K562 (cell line): ENCODE measurements around the gene ADD1. TPM values are rescaled to one million over a fixed set of nuclear protein-coding genes. Genes with fewer than 3 reads are reported as not detected.

Experiments
- ATAC-seq: fragments of 200-7000 bp; cut with Tn5 transposase; 3 replicates; pipeline ENCODE4 v1.9.1; 2020; ENCODE audit warnings: moderate library complexity
- BruUV-seq: library from RNA; stranded (reverse); fragments of 400-500 nt; replicated peaks from 2 replicates; lab custom pipeline; 2021; lab: Mats Ljungman, UMichigan
- CTCF ChIA-PET: fragments of 300-600 bp; formaldehyde crosslinking; extraction: SDS; loops from one replicate; lab custom pipeline; 2021; ENCODE audit warnings: low intra/inter-chr PET ratio; lab: Yijun Ruan, JAX
- POLR2A ChIA-PET: fragments of 300-600, 350-650 bp; sonication (Branson Sonifier 250); formaldehyde crosslinking; extraction: SDS; loops from one replicate; lab custom pipeline; 2021; ENCODE audit warnings: antibody characterized with exemption, inconsistent platforms; lab: Yijun Ruan, JAX
- DNase-seq, 4 experiments: peaks; one replicate each; pipeline versions ENCODE4 v3.0.0 to v3.0.0-alpha.2; 2011 to 2018; ENCODE audit warnings: low spot score in 3 of 4, mixed read lengths in 3 of 4; ENCODE audit errors: extremely low read depth in 1 of 4
- FAIRE-seq: peaks from 2 replicates; lab custom pipeline; 2011; peaks lifted over from hg19 to GRCh38; lab: Jason Lieb, UNC
- H2AFZ ChIP-seq: 2 replicates; pipeline ENCODE4 v1.6.0; 2011; ENCODE audit warnings: low read depth, low read length, control low read depth, inconsistent platforms
- H3K27ac ChIP-seq: fragments of 200-600 bp; 3 replicates; pipeline ENCODE4 v1.8.0; 2011; ENCODE audit warnings: low read depth, mild to moderate bottlenecking, control low read depth, inconsistent platforms, low read length, moderate library complexity, mixed read lengths; ENCODE audit errors: extremely low read depth
- H3K27me3 ChIP-seq, 2 experiments: fragments of 300-600 bp in 1 of 2; 2 replicates in 1 of 2; 3 replicates in 1 of 2; pipeline versions ENCODE4 v1.6.0 to v1.8.0; 2011; ENCODE audit warnings: inconsistent platforms in 2 of 2, low read length in 2 of 2, mild to moderate bottlenecking in 1 of 2, mixed read lengths in 1 of 2, moderate library complexity in 1 of 2; ENCODE audit not compliant: control insufficient read depth in 2 of 2, insufficient read depth in 2 of 2
- H3K36me3 ChIP-seq: fragments of 300-600 bp; 3 replicates; pipeline ENCODE4 v1.8.0; 2011; ENCODE audit warnings: mild to moderate bottlenecking, low read length, inconsistent platforms; ENCODE audit not compliant: control insufficient read depth, insufficient read depth
- H3K4me1 ChIP-seq, 2 experiments: fragments of 200-600 bp in 1 of 2; replicated peaks in 1 of 2; 2 replicates in 1 of 2; 3 replicates in 1 of 2; pipeline versions ENCODE4 v1.5.1 to v1.8.0; 2011; ENCODE audit warnings: inconsistent platforms in 2 of 2, low read length in 2 of 2, mild to moderate bottlenecking in 1 of 2, mixed read lengths in 1 of 2, moderate library complexity in 1 of 2; ENCODE audit not compliant: control insufficient read depth in 2 of 2, insufficient read depth in 2 of 2
- H3K4me2 ChIP-seq: 2 replicates; pipeline ENCODE4 v1.6.1; 2011; ENCODE audit warnings: low read length, control low read depth, inconsistent platforms, mixed read lengths; ENCODE audit not compliant: insufficient read depth
- H3K4me3 ChIP-seq: fragments of 200-600 bp; sonication (generic), shearing (Covaris generic); 2 replicates; pipeline ENCODE4 v1.5.1; 2016; ENCODE audit warnings: control low read depth, inconsistent platforms
- H3K79me2 ChIP-seq: fragments of 200-600 bp; 3 replicates; pipeline ENCODE4 v1.8.0; 2011; ENCODE audit warnings: low read length, inconsistent platforms; ENCODE audit not compliant: control insufficient read depth, insufficient read depth
- H3K9ac ChIP-seq, 2 experiments: 2 replicates each; pipeline versions ENCODE4 v1.6.0 to v1.6.1; 2011; ENCODE audit warnings: low read depth in 2 of 2, low read length in 2 of 2, control low read depth in 1 of 2, inconsistent platforms in 1 of 2, mild to moderate bottlenecking in 1 of 2, mixed read lengths in 1 of 2; ENCODE audit not compliant: insufficient read depth in 1 of 2
- H3K9me1 ChIP-seq: one replicate; pipeline ENCODE4 v1.6.0; 2011; ENCODE audit warnings: inconsistent platforms, mild to moderate bottlenecking, low read length, moderate library complexity; ENCODE audit not compliant: control insufficient read depth, insufficient read depth
- H3K9me3 ChIP-seq: replicated peaks from 2 replicates; pipeline ENCODE4 v1.5.1; 2011; ENCODE audit warnings: low read depth, low read length, inconsistent platforms; ENCODE audit not compliant: control insufficient read depth, insufficient read depth
- H4K20me1 ChIP-seq: replicated peaks from 2 replicates; pipeline ENCODE4 v1.6.1; 2011; ENCODE audit warnings: low read length, inconsistent platforms, mixed read lengths; ENCODE audit not compliant: control insufficient read depth, insufficient read depth
- JUN ChIP-seq, 2 experiments: sonication (generic) in 1 of 2; formaldehyde crosslinking in 1 of 2; IDR thresholded peaks; 2 replicates each; pipeline versions ENCODE4 v1.6.1 to v1.8.0; 2012 to 2022; ENCODE audit warnings: borderline replicate concordance in 2 of 2, mild to moderate bottlenecking in 2 of 2, improper control_type of control experiment in 1 of 2, low read depth in 1 of 2, low read length in 1 of 2, missing genetic modification reagents in 1 of 2
- KLF6 ChIP-seq: fragments of 250-450 bp; sonication (Bioruptor Pico); IDR thresholded peaks from 2 replicates; pipeline ENCODE4 v1.4.0; 2020; ENCODE audit warnings: mild to moderate bottlenecking, moderate library complexity, borderline replicate concordance
- MNT ChIP-seq, 2 experiments: fragments of 450-650 bp; conservative IDR thresholded peaks; 2 replicates each; pipeline ENCODE4 v1.6.1; 2017; ENCODE audit warnings: mild to moderate bottlenecking in 2 of 2, moderate library complexity in 2 of 2
- NFYB ChIP-seq: IDR thresholded peaks from 2 replicates; pipeline ENCODE4 v1.6.1; 2011; ENCODE audit warnings: mild to moderate bottlenecking, moderate library complexity; ENCODE audit not compliant: insufficient read length; ENCODE audit errors: extremely low read depth
- POLR2H ChIP-seq: IDR thresholded peaks from 2 replicates; pipeline ENCODE4 v1.6.1; 2016; ENCODE audit warnings: missing genetic modification characterization, low read depth, mild to moderate bottlenecking, control low read depth, missing compliant biosample characterization, moderate library complexity
- RFX7 ChIP-seq: fragments of 250-450 bp; sonication (Bioruptor Pico); IDR thresholded peaks from 2 replicates; pipeline ENCODE4 v1.5.1; 2021; ENCODE audit warnings: mild to moderate bottlenecking
- ZFP1 ChIP-seq: fragments of 450-650 bp; formaldehyde crosslinking; IDR thresholded peaks from 2 replicates; pipeline ENCODE4 v1.4.0; 2020; ENCODE audit warnings: mild to moderate bottlenecking, mixed read lengths
- ZNF696 ChIP-seq: fragments of 250-450 bp; sonication (Bioruptor Pico); conservative IDR thresholded peaks from 2 replicates; pipeline ENCODE4 v1.4.0; 2020; ENCODE audit warnings: mild to moderate bottlenecking, moderate library complexity
- ZNF79 ChIP-seq: fragments of 250-450 bp; sonication (Bioruptor Pico); IDR thresholded peaks from 2 replicates; pipeline ENCODE4 v1.4.0; 2020; ENCODE audit warnings: low read depth, mild to moderate bottlenecking, moderate library complexity
- ZSCAN32 ChIP-seq: fragments of 450-650 bp; formaldehyde crosslinking; IDR thresholded peaks from 2 replicates; pipeline ENCODE4 v1.4.0; 2020; ENCODE audit warnings: mild to moderate bottlenecking, moderate library complexity
- WGBS: fragments of 100-300 bp; shearing (Covaris generic); methylation state at CpG from one replicate; pipeline ENCODE4 v1.1.6; 2016; ENCODE audit warnings: low coverage, mixed read lengths; ENCODE audit not compliant: insufficient coverage; ENCODE audit errors: missing lambda C conversion rate; 5-methylcytosine and 5-hydroxymethylcytosine counted together
- in situ Hi-C: fragments of 300-500 bp; cut with MboI; formaldehyde crosslinking; loops from 4 replicates; pipeline ENCODE4 v1.15.0; 2018; ENCODE audit warnings: inconsistent platforms, mixed read lengths
- intact Hi-C: fragments of 100-400 bp; cut with micrococcal nuclease; formaldehyde crosslinking; loops from 2 replicates; pipeline ENCODE4 v1.14.2; 2022
- polyA plus RNA-seq, 8 experiments: library from polyadenylated mRNA; depleted of rRNA in 4 of 8; stranded (reverse) in 5 of 8; unstranded in 3 of 8; fragments of >200 nt; fragmentation: Nextera tagmentation in 2 of 8; fragmentation: Illumina TruSeq in 1 of 8; extraction: Ambion mirVana in 2 of 8; extraction: Trizol in 1 of 8; gene quantifications; 2 replicates each; pipeline versions ENCODE4 v1.2.1 to v1.2.3, GENCODE V29; 2011 to 2014; ENCODE audit warnings: inconsistent platforms in 1 of 8, missing spikeins in 1 of 8
- total RNA-seq, 7 experiments: library from RNA; depleted of rRNA in 6 of 7; stranded (reverse); fragments of >200 nt in 6 of 7; fragmentation: Illumina TruSeq in 2 of 7; extraction: Trizol in 2 of 7; gene quantifications; 2 replicates each; pipeline versions ENCODE4 v1.2.1 to v1.2.3, GENCODE V29; 2011 to 2021; ENCODE audit warnings: low replicate concordance in 1 of 7
- TF ChIP-seq, protein P1 (sequence below): fragments of 250-450 bp; sonication (Bioruptor Pico); IDR thresholded peaks from 2 replicates; pipeline ENCODE4 v1.5.0; 2021; ENCODE audit warnings: mild to moderate bottlenecking, moderate library complexity
- TF ChIP-seq, protein P2 (sequence below): sonication (generic); formaldehyde crosslinking; IDR thresholded peaks from 2 replicates; pipeline ENCODE4 v1.5.0; 2020; ENCODE audit warnings: missing genetic modification reagents
- TF ChIP-seq, protein P3 (sequence below): fragments of 450-650 bp; IDR thresholded peaks from 2 replicates; pipeline ENCODE4 v1.6.1; 2016; ENCODE audit warnings: mild to moderate bottlenecking

ADD1 gene
- total and polyA plus RNA-seq, 9 of the 15 experiments (the other 6 are each of a cell fraction or from before 2014, with no cell fraction given) = 17.5 to 153 (median 74.0) TPM

GRCh38 chr4:2906218-2906617 lies 62.6 kb downstream of the ADD1 start:
- no TSS peak for BruUV-seq
- WGBS = 92% methylated on average over 7 of the region's 8 CpGs
- DNase-seq (no peak), ATAC-seq (no peak), FAIRE-seq (no peak)
- Histone ChIP-seq H3K79me2 (no peaks in the 10 kb centered on the region), H3K27me3 (no peaks in the 10 kb centered on the region), H3K9me3 (no peaks in the 10 kb centered on the region), H2AFZ (no peak overlapping the region), H4K20me1 (peaks cover 7% of the 10 kb centered on the region; the same call in 1 of the 2 replicates), H3K4me2 (no peak overlapping the region), H3K9me1 (no peaks in the 10 kb centered on the region), H3K27ac (no peak overlapping the region), H3K4me1 (no peaks in the 10 kb centered on the region), H3K9ac (no peak overlapping the region), H3K36me3 (peaks cover 87% of the 10 kb centered on the region), H3K4me3 (no peak overlapping the region)
- in situ Hi-C loops (no loop called here), intact Hi-C loops (no loop called here)
- POLR2A ChIA-PET = no interaction called here
- CTCF ChIA-PET = interaction anchor here (0.7 kb wide), 1 partner anchor 76 kb away, joined by 3 read pairs; no protein-coding TSS in a partner anchor
- no peak for TF ChIP-seq POLR2H (tag)
- TF ChIP-seq, protein P1, sequence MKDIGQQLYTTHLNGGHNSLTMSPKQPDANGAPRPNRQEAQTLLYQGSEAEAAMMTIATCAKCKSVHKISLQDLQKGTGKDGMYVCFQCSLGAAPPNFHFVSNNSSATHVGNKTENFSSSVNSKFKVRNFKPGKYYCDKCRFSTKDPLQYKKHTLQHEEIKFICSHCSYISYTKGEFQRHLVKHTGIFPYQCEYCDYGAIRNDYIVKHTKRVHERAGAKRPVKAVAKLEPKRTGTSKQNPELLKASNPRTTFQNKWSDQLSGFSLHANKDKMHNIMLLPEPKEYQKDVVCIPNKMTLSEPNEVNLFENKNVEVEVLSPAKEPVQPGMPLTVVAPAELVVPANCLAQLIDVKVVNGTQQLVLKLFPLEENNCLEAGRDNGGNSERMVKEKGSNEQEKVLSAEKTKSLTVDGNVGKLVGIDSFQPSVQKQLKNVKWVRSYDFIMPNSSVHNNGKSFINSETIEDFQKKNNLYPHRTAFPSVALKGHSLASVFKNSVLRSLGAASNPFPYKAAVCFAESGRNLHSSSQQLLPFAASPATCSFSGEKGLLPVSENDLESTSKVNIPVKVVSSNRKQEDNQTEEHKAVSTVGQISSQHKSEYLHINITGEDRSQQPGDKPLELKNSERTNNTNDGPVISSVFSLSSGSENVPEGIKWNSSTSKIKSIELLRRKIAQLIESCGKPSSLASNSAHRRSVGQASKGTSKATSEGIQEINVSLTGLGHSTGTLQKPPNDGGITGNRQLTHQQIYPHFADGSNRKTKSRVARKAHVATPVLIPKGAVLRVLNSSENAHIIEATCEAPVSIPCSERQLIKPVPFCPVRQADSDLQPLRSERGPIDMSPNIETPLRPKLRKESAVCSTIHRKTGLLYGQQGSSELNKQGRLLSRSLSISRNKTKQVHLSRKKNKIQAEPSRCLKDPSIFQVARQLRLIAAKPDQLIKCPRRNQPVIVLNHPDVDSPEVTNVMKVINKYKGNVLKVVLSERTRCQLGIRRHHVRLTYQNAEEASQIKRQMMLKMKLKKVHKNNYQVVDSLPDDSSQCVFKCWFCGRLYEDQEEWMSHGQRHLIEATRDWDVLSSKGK (CRISPR knock-in tag) = no peak
- no peak for TF ChIP-seq ZNF696 (CRISPR knock-in tag)
- TF ChIP-seq JUN (IDR thresholded peaks at IDR 0.05; ENCODE audit: borderline replicate concordance, low read depth, low read length) = no peak
- no peak for TF ChIP-seq JUN (CRISPR knock-in tag; IDR thresholded peaks at IDR 0.05; ENCODE audit: borderline replicate concordance)
- no peak for TF ChIP-seq KLF6 (CRISPR knock-in tag)
- TF ChIP-seq ZFP1 (CRISPR knock-in tag) = no peak
- TF ChIP-seq NFYB = no peak
- TF ChIP-seq, protein P2, sequence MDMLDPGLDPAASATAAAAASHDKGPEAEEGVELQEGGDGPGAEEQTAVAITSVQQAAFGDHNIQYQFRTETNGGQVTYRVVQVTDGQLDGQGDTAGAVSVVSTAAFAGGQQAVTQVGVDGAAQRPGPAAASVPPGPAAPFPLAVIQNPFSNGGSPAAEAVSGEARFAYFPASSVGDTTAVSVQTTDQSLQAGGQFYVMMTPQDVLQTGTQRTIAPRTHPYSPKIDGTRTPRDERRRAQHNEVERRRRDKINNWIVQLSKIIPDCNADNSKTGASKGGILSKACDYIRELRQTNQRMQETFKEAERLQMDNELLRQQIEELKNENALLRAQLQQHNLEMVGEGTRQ (CRISPR knock-in tag) = no peak
- no peak for TF ChIP-seq ZSCAN32 (CRISPR knock-in tag)
- no peak for TF ChIP-seq MNT (conservative IDR thresholded peaks at IDR 0.05)
- no peak for TF ChIP-seq ZNF79 (CRISPR knock-in tag)
- TF ChIP-seq RFX7 (CRISPR knock-in tag) = no peak
- TF ChIP-seq, protein P3, sequence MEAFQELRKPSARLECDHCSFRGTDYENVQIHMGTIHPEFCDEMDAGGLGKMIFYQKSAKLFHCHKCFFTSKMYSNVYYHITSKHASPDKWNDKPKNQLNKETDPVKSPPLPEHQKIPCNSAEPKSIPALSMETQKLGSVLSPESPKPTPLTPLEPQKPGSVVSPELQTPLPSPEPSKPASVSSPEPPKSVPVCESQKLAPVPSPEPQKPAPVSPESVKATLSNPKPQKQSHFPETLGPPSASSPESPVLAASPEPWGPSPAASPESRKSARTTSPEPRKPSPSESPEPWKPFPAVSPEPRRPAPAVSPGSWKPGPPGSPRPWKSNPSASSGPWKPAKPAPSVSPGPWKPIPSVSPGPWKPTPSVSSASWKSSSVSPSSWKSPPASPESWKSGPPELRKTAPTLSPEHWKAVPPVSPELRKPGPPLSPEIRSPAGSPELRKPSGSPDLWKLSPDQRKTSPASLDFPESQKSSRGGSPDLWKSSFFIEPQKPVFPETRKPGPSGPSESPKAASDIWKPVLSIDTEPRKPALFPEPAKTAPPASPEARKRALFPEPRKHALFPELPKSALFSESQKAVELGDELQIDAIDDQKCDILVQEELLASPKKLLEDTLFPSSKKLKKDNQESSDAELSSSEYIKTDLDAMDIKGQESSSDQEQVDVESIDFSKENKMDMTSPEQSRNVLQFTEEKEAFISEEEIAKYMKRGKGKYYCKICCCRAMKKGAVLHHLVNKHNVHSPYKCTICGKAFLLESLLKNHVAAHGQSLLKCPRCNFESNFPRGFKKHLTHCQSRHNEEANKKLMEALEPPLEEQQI = no peak
